Measurements from ENCODE around the gene KIF26B.
"Not testable (repeated sequence)": the region's sequence is repeated elsewhere in the genome, so short reads cannot be mapped to it uniquely, and the experiment has no call there.

The KIF26B gene

GRCh38 chr1:245154429-245155271 lies at the start of gene KIF26B:
KIF26B (plus strand) TSS chr1:245154985; CDS start chr1:245155425, 440 bp downstream.
- DNase-seq: no peak

DNA sequence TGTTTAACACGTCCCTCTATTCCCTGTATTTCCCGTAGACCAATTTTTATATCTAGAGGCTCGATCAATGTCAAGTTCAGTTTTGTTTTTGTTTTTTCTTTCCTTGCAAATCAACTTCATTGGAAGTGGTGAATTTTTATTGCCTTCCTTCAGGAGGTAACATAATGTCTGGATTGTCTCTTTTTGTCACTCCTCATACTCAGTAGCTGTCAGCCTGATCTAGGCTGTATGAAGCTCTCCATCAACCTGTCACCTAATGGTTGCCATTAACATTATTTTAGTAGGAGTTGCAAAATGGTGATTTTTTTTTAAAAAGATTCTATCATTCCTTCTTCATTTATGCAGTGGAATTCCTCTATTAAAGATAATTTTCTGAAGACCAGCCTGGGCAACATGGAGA lies 49.7 kb upstream of the KIF26B start:
- no peak for DNase-seq

- no peak for DNase-seq
These were observed 48.9 kb upstream of the KIF26B start for GRCh38 chr1:245105815-245106410.

DNA sequence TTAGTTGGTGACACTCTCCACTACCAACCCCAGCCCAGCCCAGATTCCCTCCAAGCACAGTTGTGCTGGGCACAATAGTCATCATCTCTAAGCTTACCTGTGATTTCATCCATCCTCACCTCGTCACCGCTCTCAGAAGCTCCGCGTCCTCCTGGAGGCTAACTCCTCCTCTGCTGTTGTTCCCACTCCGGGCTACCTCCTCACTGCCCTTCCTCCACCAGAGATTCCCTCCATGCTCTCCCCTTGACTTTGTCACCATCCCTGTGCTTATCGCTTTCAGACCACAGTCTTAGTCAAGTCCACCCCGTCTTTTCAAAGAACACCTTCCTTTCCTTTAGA lies 47.0 kb upstream of the KIF26B start:
- no peak for DNase-seq

GRCh38 chr1:245108246-245108645 lies 46.5 kb upstream of the KIF26B start:
- DNase-seq: no peak

- no peak for DNase-seq
These were observed 45.9 kb upstream of the KIF26B start for GRCh38 chr1:245108909-245109308.

GRCh38 chr1:245110406-245110805 lies 44.4 kb upstream of the KIF26B start:
- no peak for DNase-seq

- no peak for DNase-seq
These were observed 43.7 kb upstream of the KIF26B start for GRCh38 chr1:245111073-245111472.

GRCh38 chr1:245113649-245114048 lies 41.1 kb upstream of the KIF26B start:
- no peak for DNase-seq

DNA sequence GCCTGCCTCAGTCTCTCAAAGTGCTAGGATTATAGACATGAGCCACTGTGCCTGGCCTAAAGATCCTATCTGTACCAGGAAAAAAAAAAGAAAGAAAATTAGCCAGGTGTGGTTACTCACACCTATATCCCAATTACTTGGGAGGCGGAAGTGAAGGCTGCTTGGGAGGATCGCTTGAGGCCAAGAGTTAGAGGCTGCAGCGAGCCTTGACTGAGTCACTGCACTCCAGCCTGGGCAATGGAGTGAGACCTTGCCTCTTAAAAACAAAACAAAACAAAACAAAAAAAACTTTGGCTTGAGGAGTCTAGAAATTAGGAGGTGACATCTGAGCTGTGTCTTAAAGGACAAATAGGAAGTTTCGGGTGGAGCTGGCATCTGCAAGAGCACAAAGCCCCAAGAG lies 38.7 kb upstream of the KIF26B start:
- DNase-seq: no peak

GRCh38 chr1:245116751-245117150 lies 38.0 kb upstream of the KIF26B start:
- no peak for DNase-seq

GRCh38 chr1:245118066-245118465 lies 36.7 kb upstream of the KIF26B start:
- no peak for DNase-seq

DNA sequence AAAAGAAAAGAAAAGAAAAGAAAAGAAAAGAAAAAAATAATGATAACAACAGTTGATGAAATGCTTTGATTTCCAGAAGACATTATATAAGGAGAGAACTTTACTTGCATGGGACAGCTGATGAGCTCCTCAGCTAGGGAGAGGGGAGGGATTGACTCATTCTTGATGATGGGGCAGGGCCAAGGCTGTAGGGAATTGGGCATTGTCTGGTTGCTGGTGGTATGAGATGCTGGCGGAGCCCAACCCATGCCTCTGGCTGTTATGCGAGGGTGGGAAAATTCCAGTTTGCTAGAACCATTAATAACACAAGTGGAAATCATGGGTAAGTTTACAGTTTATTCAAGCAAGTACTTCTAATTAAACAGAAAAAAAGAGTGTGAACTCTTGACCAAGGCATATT lies 36.0 kb upstream of the KIF26B start:
- DNase-seq: no peak

DNA sequence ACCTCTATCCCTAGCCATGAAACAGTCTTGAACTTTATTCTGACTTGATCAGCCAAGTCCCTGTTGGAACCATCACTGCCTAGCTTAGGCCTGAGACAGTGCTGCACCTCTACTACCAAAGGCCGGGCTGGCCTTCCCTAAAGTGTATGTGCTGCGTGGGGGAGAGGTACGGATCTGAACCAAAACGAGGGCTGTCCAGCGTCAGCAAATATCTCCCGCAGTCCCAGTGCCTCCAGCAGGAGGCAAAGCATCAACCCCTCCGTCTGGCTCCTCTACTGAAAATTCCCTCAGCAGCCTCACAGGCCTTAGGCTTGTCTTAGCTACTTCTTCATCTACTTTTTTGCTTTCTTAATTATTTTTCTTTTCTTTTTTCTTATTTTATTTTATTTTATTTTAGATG lies 33.3 kb upstream of the KIF26B start:
- no peak for DNase-seq

DNA sequence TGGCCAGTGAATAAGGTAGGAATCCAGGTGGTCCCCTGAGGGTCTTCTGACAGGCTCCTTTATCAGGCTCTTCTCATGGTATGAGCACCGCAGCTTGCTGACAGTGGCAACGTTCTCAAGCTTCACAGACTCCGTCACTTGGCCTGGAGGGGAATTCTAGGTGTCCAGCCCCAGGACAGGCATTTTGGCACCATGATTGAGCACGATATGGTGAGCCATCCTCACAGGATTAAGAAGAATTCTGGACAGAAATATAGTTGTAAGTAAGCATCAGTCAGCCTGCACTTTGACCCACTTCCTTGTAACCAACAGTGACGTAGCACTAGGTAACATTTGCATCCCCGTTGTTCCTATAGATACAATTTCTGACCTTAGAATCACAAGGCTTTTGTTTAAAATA lies 30.5 kb upstream of the KIF26B start:
- DNase-seq: no peak

GRCh38 chr1:245124644-245125043 lies 30.1 kb upstream of the KIF26B start:
- no peak for DNase-seq

DNA sequence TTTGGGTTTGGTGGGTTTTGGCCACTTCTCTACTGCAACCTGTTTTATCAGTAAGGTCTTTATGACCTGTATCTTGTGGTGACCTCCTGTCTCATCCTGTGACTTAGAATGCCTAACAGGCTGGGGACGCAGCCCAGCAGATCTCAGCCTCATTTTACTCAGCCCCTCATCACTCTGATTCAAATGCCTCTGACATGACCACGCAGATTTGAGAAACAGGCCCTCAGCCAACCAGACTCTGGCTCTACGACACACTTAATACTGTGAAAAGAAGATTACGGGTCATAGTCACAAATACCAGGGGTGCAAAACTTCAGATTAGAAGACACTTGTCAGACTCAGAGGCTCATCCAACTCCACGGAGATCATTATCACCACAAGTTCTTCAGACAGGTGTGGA lies 28.3 kb upstream of the KIF26B start:
- DNase-seq: no peak

- no peak for DNase-seq
These were observed 26.2 kb upstream of the KIF26B start for GRCh38 chr1:245128381-245129101.

- no peak for DNase-seq
These were observed 25.2 kb upstream of the KIF26B start for GRCh38 chr1:245129319-245130240.

- DNase-seq: not testable (repeated sequence)
These were observed 24.3 kb upstream of the KIF26B start for GRCh38 chr1:245130281-245131025.

DNA sequence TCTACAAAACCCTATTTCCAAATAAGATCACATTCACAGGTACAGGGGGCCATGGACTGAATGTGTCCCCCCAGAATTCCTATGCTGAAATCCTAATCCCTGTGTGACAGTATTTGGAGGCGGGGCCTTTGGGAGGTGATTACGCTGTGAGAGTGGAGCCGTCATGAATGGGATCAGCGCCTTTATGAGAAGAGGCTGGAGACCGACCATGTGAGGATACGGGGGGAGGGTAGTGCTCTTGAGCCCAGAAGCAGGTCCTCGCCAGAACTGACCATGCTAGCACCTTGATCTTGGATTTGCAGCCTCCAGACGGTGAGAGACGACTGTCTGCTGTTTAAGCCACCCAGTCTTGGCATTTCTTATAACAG lies 23.8 kb upstream of the KIF26B start:
- no peak for DNase-seq

DNA sequence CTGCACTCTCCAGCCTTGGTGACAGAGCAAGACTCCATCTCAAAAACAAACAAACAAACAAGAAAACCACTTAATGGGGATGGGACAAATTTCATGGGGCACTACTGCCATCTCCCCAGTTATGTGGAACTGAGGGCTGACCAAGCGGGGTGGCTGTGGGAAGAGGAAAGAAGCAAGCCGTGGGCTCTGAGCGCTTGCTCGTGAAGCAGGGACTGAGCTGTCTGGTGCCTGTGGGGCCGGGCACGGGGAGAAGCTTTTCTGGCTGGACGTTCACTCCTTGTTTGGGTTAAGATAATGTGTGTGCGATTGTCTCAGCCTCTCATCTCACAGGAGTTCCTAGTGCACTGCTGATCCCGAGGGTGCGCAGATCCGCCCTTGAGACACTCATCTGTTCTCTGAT lies 22.0 kb upstream of the KIF26B start:
- no peak for DNase-seq
